NCI-H2227 (cell line): ENCODE data around the gene LY6G5B.

Experiments
- DNase-seq: peaks from one replicate; lab custom pipeline; 2025; ENCODE audit not compliant: unreplicated experiment; lab: John Stamatoyannopoulos, UW

Gene LY6G5B

DNA sequence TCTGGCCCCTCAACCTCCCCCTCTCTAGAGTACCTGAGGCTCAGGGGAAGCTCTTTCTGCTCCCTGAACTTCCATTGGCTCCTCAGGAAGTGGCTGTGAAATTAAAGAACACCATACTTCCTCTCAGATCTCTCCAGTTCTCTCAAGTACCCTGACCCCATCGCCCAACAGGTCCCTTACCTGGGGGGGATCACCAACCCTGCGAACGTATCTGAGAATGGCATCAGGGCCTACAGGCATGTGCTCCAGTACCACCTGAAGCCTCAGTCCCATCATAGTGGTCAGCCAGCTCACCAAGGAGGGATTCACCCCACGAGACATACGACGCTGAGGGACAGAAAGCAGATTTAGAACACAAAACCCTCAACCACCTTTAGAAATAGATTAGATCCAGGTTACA is 29.2 kb upstream of the LY6G5B start:
- DNase-seq, result no peak

DNA sequence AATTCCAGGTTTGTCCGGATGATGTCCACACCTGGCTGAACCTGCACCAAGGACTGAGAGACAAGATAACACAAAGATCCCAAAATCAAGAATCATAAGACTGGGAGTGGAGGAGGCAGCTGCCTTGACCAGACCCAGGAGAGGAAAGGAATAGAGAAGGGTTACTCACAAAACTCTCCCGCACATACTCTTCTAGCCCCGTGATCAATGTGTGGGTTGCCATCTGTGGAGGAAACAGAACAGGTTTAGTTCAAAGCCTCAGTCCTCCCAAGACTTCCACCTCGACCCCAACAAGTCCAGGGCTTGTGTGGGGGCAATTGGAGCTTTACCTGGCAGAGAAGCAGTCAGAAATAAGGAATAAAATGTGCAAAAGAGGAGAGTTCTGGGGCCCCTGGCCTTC is 28.4 kb upstream of the LY6G5B start:
- no peak for DNase-seq

DNA sequence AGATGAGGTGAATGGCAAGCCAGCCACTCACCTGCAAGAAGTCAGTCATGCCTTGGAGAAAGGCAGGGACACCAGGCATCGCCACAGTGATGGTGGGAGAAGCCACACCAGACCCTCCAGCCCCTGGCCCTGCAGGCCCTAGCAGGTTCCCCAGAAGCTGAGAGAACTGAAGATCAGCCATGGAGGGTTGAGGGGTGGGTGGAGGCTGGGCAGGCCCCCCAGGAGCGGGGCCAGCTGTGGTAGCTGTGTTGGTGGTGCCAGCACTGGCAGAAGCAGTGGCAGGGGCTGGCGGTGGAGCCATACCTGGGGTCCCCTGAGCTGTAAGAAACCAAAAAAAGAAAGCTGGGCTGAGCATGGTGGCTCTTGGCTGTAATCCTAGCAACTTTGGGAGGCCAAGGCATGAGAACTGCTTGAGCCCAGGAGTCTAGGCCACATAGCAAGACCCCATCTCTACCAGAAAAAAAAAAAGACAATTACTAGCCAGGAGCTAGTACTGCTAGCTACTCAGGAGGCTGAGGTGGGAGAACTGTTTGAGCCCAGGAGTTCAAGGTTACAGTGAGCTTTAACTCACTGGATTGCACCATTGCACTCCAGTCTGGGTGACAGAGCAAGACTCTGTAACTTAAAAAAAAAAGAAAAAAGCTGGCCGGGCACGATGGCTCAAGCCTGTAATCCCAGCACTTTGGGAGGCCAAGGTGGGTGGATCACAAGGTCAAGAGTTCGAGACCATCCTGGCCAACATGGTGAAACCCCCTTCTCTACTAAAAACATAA is 26.8 kb upstream of the LY6G5B start:
- no peak for DNase-seq

DNA sequence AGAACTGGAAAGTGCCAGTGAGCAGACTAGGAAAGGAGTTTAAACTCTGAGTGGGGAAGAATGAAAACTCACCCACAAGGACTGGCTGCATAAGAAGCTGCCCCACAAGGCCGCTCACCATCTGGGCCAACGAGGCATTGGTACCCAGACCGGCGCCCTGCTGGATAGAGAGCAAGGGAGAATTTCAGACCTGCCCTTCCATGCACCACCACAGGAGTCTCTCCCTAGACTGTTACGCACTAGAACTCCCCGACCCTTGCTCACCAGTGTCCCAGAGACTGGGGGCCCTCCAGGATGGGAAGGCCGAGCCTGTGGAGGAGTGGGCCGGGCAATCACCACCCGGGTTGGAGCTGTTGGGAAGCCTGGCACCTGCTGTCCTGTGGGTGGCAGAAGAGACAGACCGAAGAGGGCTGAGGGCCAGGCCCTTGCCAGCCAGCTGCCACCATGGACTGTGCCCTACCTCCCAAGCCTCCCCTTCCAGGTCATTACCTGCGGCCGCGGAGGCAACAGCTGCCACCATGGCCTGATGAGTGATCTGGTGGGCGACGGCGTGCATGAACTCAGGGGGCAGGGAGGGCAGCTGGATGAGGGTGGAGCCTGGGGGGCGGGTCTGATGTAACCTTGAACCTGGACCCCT is 25.8 kb upstream of the LY6G5B start:
- DNase-seq, result no peak

DNA sequence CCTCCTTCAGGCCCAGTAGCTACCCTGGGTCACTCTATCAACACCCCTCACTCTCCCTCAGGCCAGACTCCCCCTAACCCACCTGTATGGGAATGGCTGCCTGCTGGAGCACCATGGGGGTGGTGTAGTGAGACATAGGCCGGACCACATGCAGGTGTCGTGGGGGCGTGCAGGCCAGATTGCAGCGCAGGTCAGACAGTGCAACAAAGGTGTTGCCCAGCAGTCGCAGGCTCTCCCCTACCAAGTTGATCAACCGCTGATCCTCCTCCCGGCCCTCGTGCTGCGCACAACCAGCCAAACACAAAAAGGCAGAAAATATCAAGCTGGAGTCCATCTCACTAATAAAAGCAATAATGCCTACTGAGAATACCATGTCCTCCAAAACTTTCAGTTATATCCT is 24.5 kb upstream of the LY6G5B start:
- DNase-seq, result no peak

DNA sequence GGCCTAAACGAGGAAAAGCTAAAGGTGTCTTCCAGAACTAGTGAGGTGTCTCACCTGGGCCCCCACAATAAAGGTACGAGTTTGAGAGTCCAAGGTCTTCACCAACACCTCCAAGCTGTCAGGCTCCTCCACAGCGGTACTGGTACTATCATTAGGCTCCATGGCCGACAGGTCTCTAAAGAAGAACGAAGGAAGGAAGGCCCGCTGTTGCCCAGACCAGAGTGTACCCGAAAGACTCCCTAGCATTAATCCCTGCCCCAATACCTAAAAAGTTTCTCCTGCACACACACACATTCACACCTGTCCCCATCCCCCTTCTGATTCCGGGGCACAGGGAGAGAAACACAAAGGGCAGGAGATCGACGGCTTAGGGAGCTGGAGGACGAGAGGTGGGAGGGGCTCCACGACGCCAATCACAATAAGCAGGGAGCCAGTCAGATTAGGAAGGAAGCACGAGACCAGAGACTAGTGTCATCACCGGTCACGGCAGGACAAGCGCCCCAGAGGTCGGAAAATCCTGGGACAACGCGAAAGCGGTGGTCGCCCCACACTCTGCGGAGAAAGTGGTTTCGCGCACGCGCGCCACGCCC is 18.1 kb upstream of the LY6G5B start:
- peak; percentile 92 for DNase-seq

DNA sequence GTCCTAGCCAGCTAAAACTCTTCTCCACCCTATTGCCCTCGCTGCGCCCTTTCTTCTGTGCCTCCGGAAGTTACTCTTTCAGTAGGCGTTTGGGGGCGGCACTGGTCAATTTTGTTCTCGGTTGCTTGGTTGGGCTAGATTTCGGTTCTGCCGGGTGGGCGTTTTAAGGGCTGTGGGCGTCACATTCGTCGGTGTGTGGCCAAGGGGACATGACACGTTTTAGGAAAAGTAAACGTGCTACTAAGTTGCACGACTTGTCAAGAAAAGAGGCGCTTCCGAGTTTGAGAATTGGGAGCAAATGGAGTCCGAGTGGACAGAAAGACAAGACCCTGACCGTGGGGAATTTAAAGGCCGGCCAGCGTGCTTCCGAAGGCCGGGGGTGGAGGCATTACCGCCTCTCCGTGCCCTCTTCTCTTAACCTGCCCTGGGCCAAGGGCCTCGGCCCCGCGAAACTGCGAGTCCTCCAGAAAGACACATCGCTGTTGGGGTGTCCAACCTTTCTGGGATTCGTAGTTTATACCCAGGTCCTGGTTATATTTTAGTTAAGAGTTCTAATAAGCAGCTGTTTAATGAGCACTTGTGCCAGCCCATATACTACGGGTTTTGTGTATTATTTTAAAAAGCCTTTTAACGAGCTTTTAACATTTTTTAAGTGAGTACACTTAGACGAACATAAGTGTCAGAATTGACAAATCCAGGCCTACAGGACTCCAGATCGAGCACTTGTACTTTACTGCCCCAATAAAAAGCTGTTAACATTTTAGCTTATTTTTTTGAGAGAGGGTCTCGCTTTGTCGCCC is 16.7 kb upstream of the LY6G5B start:
- DNase-seq, result peak; percentile 98

DNA sequence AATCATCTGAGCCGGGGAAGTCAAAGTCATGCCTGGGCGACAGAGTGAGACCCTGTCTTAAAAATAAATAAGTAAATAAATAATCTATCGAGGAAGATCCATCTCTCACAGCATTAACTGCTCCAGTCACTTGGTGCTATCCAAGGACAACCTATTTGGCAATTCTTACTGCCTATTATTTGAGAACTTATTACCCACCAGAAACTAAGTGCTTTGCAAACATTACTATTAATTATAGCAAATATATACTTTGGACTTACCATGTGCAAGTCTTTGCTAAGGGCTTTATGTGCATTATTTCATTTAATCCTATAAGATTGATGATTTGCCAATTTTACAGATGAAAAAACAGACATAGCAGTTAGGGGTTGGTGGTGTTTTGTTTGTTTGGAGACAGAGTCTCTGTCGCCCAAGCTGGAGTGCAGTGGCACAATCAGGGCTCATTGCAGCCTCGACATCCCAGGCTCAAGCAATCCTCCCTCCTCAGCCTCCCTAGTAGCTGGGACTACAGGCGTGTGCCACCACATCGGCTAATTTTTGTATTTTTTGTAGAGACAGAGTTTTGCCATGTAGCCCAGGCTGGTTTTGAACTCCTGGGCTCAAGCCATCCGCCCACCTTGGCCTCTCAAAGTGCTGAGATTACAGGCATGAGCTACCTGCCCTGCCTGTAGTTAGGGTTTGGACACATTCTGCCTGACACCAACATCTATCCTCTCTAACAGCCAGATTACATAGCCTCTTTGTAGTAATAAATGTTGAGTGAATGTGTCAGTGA is 15.0 kb upstream of the LY6G5B start:
- DNase-seq, result no peak

DNA sequence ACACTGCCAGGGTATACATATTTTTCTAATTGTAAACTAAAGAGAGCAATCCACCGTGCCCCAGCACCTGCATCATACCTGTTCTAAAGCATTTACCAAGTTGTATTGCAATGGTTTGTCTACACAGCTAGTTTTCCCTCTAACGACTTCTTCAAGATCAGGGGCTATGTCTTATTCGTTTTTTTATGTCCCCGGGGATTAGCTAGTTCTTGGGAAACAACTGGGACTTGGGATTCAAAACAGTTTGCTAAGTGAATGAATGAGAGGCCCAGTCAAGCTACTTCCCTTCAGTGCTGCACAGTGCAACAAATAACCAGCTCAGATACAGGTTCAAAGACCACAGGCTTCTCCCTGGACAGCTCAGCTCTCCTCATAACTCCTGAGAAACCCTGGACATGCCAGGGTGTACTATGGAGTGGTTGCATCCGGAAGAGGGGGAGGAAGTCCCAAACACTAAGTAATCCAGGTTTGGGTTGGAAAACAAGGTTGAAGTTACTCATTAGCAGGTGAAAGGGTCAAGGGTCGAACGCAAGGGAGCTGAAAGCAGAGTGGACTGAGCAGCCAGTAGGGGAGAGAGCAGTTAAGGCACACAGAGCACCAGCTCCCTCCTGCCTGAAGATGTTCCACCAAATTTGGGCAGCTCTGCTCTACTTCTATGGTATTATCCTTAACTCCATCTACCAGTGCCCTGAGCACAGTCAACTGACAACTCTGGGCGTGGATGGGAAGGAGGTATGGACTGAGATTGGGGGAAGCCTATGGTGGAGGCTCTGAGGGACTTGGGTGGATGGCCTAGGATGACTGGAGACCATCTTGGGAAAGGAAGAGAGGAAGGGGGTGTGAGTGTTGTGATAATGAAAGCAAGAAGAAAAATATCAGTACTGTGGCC is 14.2 kb upstream of the LY6G5B start, which contains the start of gene APOM:
APOM (plus strand) TSS at position 546 of the 889 bp plus-strand sequence; CDS start at position 619, 73 bp downstream.
- DNase-seq, result no peak

DNA sequence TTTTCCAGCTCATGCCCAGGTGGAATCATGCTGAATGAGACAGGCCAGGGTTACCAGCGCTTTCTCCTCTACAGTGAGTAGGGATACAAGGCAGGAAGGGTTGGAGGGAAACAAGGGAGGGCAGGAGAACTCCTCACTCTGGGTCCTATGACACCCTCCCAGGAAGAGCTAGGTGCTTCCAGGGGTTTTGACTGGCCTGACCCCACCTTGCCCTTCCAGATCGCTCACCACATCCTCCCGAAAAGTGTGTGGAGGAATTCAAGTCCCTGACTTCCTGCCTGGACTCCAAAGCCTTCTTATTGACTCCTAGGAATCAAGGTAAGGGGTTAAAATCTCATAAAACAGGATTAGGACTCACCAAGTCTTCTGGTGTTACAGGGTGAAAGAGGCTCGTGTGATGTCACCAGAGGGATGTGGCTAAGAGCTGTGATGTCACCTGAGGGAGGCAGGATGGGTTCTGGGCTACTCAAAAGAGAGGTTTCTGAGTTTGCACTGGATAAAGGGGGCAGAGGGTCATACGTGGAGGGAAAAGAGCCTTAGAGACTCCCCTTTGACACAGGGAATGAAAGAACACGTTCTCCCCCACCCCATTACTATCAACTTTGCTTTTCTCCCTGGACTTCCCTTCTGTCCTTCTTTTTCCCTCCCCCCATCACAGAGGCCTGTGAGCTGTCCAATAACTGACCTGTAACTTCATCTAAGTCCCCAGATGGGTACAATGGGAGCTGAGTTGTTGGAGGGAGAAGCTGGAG is 12.2 kb upstream of the LY6G5B start:
- no peak for DNase-seq

DNA sequence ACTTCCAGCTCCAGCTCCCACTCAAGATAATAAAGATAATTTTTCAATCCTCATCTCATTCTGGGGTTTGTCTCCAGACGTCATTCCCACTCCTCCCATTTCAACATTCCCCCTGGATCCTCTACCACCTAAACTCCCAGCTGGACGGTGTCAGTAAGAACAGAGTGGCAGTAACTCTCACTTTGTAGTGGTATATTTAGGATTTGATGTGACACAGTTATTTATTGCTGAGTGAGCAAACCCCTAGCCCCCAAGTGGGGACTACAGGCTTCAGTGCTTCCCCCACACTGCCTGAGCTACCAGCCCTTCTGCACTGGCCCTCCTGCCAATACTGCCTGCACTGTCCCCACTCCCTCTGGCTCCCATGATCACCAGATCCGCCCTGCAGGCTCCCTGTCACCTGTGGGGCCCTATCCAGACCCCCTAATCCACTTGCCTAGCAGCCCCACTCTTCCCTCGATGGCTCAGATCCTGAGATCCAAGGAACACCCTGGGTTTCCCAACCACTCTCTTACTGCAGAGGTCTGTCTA is 11.6 kb upstream of the LY6G5B start:
- DNase-seq, result no peak

DNA sequence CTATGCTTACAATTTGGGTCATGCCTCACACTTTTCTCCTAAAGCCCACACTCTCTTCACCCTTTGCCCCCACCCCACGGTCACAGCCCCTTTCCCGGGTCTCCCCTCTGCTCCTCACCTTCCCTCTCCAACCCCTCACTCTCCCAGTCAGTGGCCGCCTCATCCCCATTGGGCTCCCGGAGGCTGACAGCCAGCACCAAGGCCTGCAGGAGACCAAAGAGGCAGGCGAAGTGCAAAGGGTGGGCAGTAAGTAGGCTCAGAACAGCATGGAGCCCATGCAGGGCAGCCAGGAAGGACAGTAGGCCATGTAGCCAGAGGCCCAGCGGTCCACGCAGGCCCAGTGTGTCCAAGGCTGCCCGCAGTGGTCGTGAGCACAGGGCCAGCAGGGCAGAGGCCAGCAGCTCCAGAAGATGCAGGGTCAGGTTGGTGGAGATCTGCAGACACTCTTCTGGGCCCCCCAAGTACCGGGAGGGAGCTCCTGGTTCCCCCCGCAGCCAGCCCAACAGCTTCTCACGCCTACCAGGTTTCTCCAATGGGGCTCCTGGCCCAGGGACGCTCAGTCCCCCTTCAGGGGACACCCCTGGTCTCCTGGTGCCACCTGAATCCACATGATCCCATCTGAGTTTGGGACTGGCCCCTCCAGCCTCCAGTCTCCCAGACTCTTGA is 10.7 kb upstream of the LY6G5B start:
- no peak for DNase-seq

DNA sequence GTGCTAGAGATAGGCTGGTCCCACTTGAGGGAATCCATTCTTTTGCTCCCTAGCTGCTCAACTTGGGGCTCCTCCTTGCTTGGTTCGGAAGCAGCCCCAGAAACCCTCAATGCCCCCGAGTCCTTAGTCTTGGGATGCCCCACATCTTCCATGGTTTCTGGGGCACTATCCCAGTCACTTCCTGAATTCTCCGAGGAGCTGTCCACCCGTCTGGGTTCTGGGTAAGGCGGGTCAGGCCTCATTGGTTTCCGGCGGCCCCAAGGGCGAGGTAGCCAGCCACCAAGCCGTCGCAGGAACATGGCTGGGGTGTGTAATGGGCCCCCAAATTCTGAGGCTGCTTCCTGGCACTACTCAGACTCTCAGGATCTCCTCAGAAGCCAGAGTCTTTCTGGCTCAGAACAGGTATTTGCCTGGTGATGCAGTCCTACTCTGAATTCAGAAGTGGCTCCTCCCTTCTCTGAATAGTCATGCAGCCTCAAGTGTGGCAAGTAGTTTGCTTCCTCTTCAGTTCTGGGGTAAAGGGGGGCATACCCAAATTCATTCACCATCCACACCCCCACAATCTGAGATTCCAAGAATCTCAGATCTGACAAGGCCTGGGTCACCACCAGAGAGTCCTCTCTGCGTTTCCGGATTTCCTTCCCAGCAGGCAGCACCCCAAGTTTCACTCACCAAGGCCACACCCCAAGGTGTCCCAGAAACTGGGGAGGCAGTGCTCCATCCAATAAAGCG is 10.0 kb upstream of the LY6G5B start:
- DNase-seq, result no peak

DNA sequence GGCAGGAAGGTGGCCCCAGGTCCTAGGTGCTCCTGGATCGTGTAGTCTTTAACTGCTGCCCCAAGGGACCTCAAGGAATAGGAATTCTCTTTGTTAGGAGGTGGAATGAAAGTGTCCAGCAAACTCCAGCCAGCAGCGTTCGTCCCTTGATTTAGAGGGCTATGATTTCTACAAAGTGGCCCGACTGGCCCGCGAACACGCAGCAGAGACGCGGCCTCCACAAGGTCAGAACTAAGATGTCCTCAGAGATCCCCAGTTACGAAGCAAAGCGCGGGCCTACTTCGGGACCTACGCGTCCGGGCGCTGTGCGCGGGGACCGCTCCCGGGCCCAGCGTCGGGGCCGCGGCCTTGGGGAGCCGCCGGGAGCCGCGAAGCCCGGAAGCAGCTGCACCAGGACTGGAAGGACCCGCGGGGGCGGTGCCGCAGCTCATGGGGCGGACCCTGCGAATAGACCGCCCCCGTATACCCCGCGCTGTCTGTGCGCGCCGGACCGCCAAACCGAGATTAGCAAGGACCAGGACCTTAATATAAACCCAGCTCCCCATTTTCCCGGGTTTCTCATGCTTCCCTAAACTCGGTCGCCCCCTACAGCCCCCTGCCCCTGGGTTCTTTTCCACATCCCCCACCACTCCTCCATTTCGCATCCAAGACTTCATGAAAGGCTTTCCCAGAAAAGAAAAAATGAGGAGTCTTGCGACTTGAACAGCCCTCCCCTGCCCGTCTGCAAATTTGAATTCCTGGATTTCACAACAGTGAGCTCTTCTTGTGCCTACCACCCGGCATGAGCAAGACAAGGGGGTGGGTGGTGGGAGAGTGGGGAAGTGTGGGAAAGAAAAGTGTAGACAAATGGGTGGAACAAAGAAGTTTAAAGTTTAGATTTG is 9.2 kb upstream of the LY6G5B start, which contains the start of gene C6orf47:
C6orf47 (minus strand) TSS at position 398 of the 881 bp plus-strand sequence. CDS start 831 bp downstream, outside the sequence.
- peak; percentile 91 for DNase-seq

DNA sequence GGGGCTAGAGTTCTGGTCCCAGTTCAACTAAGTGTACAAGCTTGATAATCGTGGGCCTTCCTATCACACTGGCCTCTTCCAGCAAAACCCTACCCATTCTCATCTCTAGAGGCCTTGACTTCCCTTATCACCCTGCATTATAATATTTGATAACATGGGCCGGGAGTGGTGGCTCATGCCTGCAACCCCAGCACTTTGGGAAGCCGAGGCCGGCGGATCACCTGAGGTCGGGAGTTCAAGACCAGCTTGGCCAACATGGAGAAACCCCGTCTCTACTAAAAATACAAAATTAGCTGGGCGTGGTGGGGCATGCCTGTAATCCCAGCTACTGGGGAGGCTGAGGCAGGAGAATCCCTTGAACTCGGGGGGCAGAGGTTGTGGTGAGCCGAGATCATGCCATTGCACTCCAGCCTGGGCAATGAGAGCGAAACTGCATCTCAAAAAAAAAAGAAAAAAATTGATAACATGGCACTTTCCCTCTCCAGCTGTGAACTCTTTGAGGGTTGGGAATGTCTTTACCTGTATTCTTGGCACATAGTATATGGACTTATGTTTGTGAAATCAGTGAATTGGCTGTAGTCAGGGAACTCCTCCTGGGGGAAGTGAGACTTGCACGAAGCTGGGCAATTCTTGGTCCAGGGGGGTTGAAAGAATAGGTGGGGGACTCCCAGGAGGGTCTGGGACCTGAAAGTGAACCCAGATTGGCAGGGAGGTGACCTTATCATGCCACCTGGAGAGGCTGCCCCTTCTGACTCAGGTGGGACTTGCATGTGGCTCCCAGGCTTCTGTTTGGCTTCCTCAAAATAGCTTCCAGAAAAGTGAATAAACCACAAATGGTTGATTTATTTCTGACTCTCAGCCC is 8.3 kb upstream of the LY6G5B start:
- no peak for DNase-seq
